Right lobe of liver (tissue), 4 donors: ENCODE measurements around the gene LMTK2.

Experiments
- POLR2A ChIP-seq: fragments of 450-650 bp; IDR thresholded peaks from one replicate; pipeline ENCODE4 v1.6.1; 2017; ENCODE audit warnings: antibody characterized with exemption, mild to moderate bottlenecking
- TF ChIP-seq, protein P1 (sequence below), 4 donors: fragments of 200-600 bp in 3 of 4; fragments of 450-650 bp in 1 of 4; IDR thresholded peaks; one replicate each; pipeline versions ENCODE4 v1.5.1 to v1.8.0; 2016 to 2022; ENCODE audit warnings: antibody characterized with exemption in 4 of 4, mild to moderate bottlenecking in 2 of 4
- donor health status: DM: no; HTN: no; CAD: no.
- donor health status: DM: no; HTN: no; CAD: no.
- donor health status: DM: no; HTN: yes; CAD: no.

DNA sequence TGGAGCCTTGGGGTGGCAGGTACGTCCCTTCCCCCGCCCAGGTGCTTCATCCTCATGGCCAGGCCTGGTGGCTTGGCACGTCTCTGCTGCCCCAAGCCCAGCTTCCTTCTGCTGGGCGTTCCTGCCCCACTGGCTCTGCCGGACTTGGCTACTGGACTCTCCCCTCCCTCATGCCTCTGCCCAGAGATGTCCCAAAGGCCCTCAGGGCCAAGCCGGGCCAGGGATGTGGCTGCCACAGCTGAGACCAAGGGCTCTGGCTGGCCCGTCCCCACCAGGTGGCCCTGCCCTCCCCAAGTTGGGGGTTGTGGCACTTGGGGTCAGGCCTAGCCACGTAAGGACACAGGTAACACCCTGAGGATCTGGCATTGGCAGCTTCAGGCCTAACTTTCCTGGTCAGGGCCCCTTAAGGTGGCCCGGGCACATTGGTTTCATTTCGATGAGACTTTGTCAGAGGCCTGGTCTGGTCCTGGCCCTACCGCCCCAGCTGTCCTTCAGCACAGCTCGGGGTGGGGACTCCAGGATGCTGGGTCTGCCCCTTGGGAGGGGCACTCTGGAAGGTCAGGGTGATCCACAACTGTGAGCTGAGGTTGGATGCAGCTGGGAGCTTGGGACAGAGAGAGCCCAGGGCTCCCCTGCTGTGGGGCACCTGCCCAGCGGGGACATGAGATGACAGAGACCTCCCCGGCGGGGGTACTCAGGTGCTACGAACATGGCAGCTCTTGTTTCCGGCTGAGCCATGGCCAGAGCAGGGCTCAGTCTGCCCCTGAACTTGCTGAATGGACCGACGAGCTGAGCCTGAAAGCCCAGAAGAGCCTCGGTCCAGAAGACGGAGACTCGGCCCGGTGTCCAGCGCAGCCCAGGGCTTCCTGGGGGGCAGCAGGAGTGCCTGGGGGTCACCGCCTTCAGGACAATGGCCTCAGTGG is 107.5 kb downstream of the LMTK2 start:
- TF ChIP-seq, protein P1, sequence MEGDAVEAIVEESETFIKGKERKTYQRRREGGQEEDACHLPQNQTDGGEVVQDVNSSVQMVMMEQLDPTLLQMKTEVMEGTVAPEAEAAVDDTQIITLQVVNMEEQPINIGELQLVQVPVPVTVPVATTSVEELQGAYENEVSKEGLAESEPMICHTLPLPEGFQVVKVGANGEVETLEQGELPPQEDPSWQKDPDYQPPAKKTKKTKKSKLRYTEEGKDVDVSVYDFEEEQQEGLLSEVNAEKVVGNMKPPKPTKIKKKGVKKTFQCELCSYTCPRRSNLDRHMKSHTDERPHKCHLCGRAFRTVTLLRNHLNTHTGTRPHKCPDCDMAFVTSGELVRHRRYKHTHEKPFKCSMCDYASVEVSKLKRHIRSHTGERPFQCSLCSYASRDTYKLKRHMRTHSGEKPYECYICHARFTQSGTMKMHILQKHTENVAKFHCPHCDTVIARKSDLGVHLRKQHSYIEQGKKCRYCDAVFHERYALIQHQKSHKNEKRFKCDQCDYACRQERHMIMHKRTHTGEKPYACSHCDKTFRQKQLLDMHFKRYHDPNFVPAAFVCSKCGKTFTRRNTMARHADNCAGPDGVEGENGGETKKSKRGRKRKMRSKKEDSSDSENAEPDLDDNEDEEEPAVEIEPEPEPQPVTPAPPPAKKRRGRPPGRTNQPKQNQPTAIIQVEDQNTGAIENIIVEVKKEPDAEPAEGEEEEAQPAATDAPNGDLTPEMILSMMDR (IDR thresholded peaks at IDR 0.05) = no peak
- no peak for TF ChIP-seq POLR2A
